NCI-H1048 (cell line): ENCODE data around the gene NCOA3.
"Not testable (repeated sequence)": the region's sequence is repeated elsewhere in the genome, so short reads cannot be mapped to it uniquely, and the experiment has no call there.

Source experiments
- DNase-seq: peaks from one replicate; lab custom pipeline; 2025; lab: John Stamatoyannopoulos, UW

NCOA3 gene

GRCh38 chr20:47501482-47502270 lies at the start of gene NCOA3:
Gene NCOA3 (plus strand): TSS chr20:47501887. CDS start chr20:47622248, 120,361 bp downstream.
- DNase-seq: peak; percentile 95

DNA sequence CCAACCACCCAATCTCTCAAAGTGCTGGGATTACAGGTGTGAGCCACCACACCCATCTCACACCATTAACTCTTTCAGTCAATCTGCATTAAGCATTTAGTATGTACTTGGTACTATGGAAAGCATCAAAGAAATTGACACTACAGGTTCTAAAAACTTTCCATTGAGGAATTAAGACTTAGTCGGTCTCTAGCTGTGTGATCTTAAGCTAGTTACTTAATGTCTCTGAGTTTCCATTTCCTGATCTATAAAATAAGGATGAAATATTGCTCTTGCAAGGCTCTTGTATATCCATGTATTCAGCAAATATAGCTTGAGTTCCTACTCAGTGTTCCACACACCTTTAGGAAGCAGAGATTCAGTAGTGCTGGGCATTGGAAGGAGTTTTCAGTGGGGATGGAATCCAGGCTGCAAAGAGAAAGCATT lies 48.9 kb upstream of the NCOA3 start:
- no peak for DNase-seq

DNA sequence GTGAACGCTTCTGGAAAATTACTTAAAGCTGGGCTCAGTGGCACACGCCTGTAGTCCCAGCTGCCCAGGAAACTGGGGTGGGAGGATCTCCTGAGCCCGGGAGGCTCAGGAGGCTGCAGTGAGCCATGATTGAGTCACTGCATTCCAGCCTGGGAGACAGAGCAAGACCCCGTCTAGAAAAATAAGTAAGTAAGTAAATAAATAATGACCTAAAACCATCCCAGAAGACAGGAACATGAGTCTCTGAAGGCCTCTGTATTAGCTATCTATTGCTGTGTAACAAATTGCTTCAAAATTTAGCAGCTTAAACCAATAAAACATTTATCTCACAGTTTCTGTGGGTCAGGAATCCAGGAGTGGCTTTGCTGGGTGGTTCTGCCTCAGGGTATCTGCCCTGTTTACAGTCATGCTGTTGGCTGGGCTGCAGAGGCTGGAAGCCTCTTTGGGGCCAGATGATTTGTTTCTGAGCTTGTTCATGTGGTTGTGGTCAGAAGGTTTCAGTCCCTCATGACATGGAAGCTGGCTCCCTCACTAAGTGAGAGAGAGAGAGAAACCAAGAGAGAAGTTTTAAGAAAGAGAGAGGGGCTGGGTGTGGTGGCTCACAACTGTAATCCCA lies 48.4 kb upstream of the NCOA3 start:
- DNase-seq: no peak

DNA sequence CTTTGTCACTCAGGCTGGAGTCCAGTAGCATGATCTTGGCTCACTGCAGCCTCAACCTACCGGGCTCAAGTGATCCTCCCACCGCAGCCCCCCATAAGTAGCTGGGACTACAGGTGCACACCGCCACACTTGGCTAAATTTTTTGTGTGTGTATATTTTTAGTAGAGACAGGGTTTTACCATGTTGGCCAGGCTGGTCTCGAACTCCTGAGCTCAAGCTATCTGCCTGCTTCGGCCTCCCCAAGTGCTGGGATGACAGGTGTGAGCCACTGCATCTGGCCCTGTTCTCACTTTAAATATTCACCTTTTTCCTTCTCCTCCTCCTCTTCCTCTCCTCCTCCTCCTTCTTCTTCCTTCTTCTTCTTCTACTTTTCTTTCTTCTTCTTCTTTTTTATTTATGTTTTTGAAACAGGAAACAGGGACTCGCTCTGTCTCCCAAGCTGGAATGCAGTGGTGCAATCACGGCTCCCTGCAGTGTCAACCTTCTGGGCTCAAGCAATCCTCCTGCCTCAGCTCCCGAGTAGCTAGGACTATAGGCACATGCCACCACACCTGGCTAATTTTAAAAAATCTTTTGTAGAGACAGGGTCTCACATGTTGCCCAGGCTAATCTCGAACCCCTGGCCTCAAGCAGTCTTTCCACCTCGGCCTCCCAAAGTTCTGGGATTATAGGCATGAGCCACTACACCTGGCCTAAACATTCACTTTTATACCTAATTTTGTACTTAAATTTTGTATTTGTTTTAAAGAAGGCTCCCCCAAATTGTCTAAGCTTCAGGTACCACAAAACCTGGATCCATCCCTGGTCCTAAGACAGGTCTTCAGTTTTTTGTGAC lies 47.2 kb upstream of the NCOA3 start:
- no peak for DNase-seq

- no peak for DNase-seq
Observed at GRCh38 chr20:47455133-47456040, 46.3 kb upstream of the NCOA3 start.

DNA sequence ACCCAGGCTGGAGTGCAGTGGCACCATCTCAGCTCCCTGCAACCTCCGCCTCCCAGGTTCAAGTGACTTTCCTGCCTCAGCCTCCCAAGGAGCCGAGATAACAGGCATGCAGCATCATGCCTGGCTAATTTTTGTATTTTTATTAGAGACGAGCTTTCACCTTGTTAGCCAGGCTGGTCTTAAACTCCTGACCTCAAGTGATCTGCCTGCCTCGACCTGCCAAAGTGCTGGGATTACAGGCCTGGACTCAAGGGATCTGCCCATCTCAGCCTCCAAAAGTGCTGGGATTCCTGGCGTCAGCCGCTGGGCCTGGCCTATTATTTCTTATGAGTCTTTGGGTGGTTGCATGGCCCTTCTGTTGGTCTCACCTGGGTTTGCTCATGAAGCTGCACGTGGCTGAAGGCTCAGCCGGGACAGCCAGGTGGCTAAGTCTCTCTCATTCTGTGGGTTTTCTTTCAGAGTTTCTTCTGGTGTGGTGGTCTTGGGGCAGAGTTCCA lies 45.6 kb upstream of the NCOA3 start:
- DNase-seq: no peak

- no peak for DNase-seq
Observed at GRCh38 chr20:47456952-47457724, 44.5 kb upstream of the NCOA3 start.

GRCh38 chr20:47458280-47459050 lies 43.2 kb upstream of the NCOA3 start:
- not testable (repeated sequence) for DNase-seq

DNA sequence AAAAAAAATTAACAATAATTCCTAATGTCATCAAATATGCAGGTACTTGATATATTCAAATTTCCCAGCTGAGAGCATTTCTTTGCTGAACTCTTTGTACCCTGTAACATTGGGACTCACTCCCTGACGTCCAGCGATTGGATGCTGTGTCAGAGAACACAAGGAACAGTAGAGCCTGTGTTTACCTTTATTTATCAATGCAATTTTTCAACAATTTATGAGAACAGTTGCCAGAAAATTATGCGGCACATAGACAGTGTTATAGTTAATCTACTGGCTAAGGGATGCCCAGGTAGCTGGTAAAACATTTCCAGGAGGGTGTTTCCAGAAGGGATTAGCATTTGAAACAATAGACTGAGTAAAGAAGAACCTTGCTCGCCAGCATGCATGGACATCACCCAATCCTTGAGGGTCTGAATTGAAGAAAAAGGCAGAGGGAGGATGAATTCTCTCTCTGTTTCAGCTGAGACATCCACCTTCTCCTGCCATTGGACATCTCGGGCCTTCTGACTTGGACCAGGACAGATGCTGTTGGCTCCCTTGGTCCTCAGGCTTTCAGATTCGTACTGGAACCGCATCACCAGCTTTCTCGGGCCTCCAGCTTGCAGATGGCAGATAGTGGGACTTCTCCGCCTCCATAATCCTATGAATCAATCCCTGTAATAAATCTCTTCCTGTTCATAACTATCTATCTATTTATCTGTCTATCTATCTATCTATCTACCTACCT lies 42.2 kb upstream of the NCOA3 start:
- DNase-seq: no peak

DNA sequence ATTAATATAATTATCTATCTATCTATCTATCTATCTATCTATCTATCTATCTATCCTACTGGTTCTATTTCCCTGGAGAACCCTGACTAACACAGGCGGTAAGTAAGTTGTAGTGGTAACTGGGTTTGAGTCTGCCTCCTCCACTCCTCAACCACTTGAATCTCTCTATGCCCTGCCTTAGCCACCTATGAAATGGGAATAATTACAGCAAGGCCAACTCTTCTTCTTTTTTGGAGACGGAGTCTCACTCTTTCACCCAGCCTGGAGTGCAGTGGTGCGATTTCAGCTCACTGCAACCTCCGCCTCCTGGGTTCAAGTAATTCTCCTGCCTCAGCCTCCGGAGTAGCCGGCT lies 41.0 kb upstream of the NCOA3 start:
- not testable (repeated sequence) for DNase-seq

DNA sequence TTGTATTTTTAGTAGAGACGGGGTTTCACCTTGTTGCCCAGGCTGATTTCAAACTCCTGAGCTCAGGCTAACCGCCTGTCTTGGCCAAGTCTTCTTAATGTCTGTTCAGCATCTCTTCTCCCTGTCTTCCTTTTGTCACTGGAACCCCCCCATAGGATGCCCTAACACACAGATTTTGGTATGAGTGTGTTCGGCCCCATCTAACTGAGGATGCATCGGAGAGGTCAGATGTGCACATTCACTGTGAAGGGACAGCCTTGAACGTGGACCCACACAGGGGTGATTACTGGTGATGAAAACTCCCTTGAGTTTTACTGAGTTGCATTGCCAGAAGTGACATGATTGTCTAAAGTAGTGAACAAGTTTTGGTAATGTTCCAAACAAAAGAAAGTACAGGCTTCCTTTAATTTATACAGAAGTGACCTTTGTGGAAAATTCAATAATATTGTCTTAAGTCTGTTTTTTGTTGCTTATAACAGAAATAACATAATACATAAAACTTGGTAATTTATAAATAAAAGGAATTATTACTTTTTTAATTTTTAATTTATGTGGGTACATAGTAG lies 40.5 kb upstream of the NCOA3 start:
- no peak for DNase-seq

DNA sequence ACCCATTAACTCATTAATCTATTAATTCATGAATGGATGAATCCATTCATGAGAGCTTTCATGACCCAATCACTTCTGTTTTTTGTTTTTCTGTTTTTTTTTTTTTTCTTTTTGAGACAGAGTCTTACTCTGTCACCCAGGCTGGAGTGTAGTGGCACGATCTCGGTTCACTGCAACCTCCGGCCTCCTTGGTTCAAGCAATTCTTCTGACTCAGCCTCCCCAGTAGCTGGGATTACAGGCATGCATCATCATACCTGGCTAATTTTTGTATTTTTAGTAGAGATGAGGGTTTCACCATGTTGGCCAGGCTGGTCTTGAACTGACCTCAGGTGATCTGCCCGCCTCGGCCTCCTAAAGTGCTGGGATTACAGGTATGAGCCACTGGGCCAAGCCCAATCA lies 39.8 kb upstream of the NCOA3 start:
- DNase-seq: not testable (repeated sequence)

DNA sequence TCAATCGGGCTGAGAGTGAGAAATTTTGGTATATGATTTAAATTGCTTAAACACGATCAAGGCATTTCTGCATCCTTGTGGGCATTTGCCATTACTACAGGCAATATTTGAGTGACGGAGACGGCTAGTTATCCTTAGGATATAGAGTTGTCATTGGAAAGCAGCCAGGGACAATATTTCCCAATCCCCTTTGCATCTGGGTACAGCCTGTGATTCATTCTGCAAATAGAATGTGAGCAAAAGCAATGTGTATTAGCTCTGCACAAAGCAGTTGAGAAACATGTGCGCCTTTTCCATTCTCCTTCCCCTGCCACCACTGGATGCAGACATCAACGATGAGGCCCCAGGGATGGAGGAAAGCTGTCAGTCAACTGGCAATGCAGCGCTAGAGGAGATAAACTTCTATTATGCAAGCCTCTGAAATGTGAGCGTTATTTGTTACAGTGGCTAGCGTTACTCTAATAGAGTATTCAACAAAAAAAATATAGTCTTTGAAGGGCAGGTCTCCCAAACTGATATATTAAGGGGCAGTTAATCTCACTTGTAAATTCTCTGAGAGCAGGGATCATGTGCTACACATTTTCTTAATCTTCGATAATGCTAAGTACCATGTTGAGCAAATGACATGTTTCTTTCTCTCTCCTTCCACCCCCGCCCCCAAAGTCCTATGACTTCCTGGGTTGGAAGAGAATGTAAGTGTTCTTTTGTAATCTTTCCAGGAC lies 37.1 kb upstream of the NCOA3 start:
- no peak for DNase-seq

DNA sequence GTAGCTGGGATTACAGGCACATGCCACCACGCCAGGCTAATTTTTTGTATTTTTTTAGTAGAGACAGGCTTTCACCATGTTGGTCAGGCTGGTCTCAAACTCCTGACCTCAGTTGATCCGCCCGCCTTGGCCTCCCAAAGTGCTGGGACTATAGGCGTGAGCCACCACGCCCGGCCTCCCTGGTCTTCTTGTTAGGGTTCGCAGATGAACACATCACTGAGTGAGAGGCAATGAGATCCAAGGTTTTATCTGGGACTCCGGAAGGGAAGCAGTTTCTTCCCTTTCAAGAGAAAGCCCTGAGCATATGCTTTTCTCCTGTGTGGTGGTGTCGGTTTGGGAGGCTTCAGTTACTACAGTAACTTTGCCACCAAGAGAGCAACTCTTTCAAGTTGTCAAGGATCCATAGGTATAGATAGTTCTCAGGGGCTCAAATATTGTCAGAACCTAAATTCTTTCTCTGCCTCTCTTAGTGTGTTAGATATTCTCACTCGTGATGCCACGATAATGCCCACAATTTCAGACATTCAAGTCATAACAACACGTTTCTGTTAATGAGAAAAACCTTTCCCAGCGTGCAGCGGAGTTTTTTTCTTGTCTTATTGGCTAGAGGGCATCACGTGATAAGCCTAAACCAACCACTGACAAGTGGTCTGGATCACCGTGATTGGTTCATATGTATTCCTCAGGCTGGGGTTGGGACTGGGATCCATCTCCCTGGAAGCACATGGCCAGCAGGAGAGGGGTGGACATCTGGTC lies 36.2 kb upstream of the NCOA3 start:
- DNase-seq: no peak

DNA sequence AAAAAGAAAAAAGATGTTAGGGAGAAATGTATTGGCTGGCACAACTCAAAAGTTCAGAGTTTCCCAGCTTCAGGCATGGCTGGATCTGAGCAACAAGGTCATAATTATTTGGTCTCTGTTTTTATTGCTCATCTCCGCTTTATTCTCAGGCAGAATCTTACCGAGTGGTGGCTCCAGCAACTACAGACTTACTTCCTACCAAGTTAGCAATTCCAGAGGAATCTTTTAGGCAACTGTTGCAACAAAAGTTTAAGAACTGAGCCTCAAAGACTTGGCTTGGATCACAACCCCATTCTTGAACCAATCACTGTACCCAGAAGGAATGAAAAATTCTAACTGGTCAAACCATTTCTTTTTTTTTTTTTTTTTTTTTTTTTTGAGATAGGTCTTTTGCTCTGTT lies 35.5 kb upstream of the NCOA3 start:
- DNase-seq: no peak

DNA sequence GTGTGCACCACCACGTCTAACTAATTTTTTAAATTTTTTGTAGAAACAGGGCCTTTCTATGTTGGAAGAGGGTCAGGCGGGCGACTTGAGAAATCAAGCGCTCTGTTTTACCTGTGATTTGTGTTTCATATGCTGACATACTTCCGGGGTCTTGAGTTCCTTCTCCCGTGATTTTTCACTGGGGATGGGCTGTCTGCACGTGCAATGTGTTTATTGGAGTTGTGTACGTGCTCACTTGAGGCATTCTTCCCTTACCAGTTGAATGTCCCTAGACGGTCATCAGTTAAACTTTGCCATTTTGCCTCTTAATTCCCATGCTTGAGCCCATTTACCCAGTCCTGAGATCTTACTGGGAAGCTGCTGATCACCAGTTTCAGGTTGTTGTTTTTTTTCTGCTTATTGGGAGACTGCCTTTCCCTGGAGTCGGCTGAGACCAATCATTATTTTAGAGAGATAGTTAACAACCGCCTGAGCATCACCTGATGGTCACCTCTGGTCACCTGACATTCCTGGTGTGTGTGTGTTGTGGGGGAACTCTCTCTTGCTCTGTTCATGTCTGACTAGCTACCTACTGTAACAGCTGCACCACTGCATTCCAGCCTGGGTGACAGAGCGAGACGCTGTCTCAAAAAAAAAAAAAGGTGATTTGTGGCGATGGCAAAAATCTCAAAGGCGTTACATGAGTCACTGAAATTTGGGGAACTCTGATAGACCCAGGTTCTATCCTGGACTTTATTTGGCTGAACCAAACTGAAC lies 34.8 kb upstream of the NCOA3 start:
- no peak for DNase-seq
